HUES6 (cell line): ENCODE results near the gene SMARCB1.

ENCODE experiments used
- H3K27ac ChIP-seq: 2 replicates; pipeline ENCODE4 v1.7.0; 2013; ENCODE audit warnings: low read depth, mild to moderate bottlenecking, low read length, inconsistent platforms
- H3K27me3 ChIP-seq: 2 replicates; pipeline ENCODE4 v1.6.1; 2013; ENCODE audit warnings: low read length; ENCODE audit not compliant: control insufficient read depth, insufficient read depth
- H3K36me3 ChIP-seq: 2 replicates; pipeline ENCODE4 v1.6.1; 2013; ENCODE audit warnings: low read length; ENCODE audit not compliant: control insufficient read depth, insufficient read depth
- H3K4me1 ChIP-seq: 2 replicates; pipeline ENCODE4 v1.6.1; 2013; ENCODE audit warnings: low read length; ENCODE audit not compliant: control insufficient read depth, insufficient read depth
- H3K4me3 ChIP-seq: 2 replicates; pipeline ENCODE4 v1.5.1; 2013; ENCODE audit warnings: low read depth, low read length
- H3K9ac ChIP-seq: one replicate; pipeline ENCODE4 v1.6.1; 2013; ENCODE audit warnings: mild to moderate bottlenecking, low read length
- H3K9me3 ChIP-seq: 2 replicates; pipeline ENCODE4 v1.6.1; 2013; ENCODE audit warnings: low read depth, low read length; ENCODE audit not compliant: control insufficient read depth, insufficient read depth

The SMARCB1 gene

GRCh38 chr22:23773483-23774113, 13.2 kb upstream of the SMARCB1 start:
- Histone ChIP-seq H3K4me1 (peaks cover 24% of the 10 kb centered on the region), H3K4me3 (peak overlapping the region; percentile 73), H3K27me3 (peaks cover 38% of the 10 kb centered on the region), H3K36me3 (no peaks in the 10 kb centered on the region), H3K9ac (no peak overlapping the region), H3K27ac (no peak overlapping the region), H3K9me3 (no peaks in the 10 kb centered on the region)

- Histone ChIP-seq H3K27ac (no peak overlapping the region), H3K4me3 (no peak overlapping the region), H3K9ac (no peak overlapping the region), H3K9me3 (no peaks in the 10 kb centered on the region), H3K27me3 (peaks cover 33% of the 10 kb centered on the region), H3K36me3 (no peaks in the 10 kb centered on the region), H3K4me1 (peaks cover 20% of the 10 kb centered on the region)
Observed at GRCh38 chr22:23774114-23774921, 12.4 kb upstream of the SMARCB1 start.

GRCh38 chr22:23774922-23775436, 11.8 kb upstream of the SMARCB1 start:
- Histone ChIP-seq H3K9ac (no peak overlapping the region), H3K9me3 (no peaks in the 10 kb centered on the region), H3K27ac (no peak overlapping the region), H3K4me1 (peaks cover 16% of the 10 kb centered on the region), H3K4me3 (no peak overlapping the region), H3K27me3 (peaks cover 29% of the 10 kb centered on the region), H3K36me3 (no peaks in the 10 kb centered on the region)

GRCh38 chr22:23775779-23776375, 10.9 kb upstream of the SMARCB1 start:
- Histone ChIP-seq H3K4me3 (no peak overlapping the region), H3K4me1 (peaks cover 16% of the 10 kb centered on the region), H3K27me3 (peaks cover 29% of the 10 kb centered on the region), H3K9me3 (no peaks in the 10 kb centered on the region), H3K36me3 (no peaks in the 10 kb centered on the region), H3K9ac (no peak overlapping the region), H3K27ac (no peak overlapping the region)

- Histone ChIP-seq H3K9ac (peak overlapping the region; percentile 35), H3K9me3 (no peaks in the 10 kb centered on the region), H3K27ac (no peak overlapping the region), H3K36me3 (no peaks in the 10 kb centered on the region), H3K27me3 (peaks cover 28% of the 10 kb centered on the region), H3K4me1 (peaks cover 18% of the 10 kb centered on the region; the same call in 1 of the 2 replicates), H3K4me3 (no peak overlapping the region)
Observed at GRCh38 chr22:23777776-23778576, 8.8 kb upstream of the SMARCB1 start.

GRCh38 chr22:23778577-23778900, 8.2 kb upstream of the SMARCB1 start:
- H3K4me1 ChIP-seq: peaks cover 12% of the 10 kb centered on the region; the same call in 1 of the 2 replicates
- no peaks in the 10 kb centered on the region for H3K36me3 ChIP-seq
- no peaks in the 10 kb centered on the region for H3K9me3 ChIP-seq
- H3K9ac ChIP-seq: peak overlapping the region; percentile 35
- H3K27ac ChIP-seq: no peak overlapping the region
- no peak overlapping the region for H3K4me3 ChIP-seq
- H3K27me3 ChIP-seq: peaks cover 22% of the 10 kb centered on the region

- peaks cover 9% of the 10 kb centered on the region; the same call in 1 of the 2 replicates for H3K4me1 ChIP-seq
- H3K36me3 ChIP-seq: no peaks in the 10 kb centered on the region
- no peak overlapping the region for H3K9ac ChIP-seq
- no peaks in the 10 kb centered on the region for H3K9me3 ChIP-seq
- H3K4me3 ChIP-seq: no peak overlapping the region
- H3K27ac ChIP-seq: no peak overlapping the region
- peaks cover 17% of the 10 kb centered on the region for H3K27me3 ChIP-seq
Observed at GRCh38 chr22:23779083-23779482, 7.7 kb upstream of the SMARCB1 start.

GRCh38 chr22:23779731-23780130, 7.0 kb upstream of the SMARCB1 start:
- Histone ChIP-seq H3K4me1 (peaks cover 9% of the 10 kb centered on the region; the same call in 1 of the 2 replicates), H3K27me3 (peaks cover 10% of the 10 kb centered on the region), H3K4me3 (no peak overlapping the region), H3K27ac (no peak overlapping the region), H3K36me3 (no peaks in the 10 kb centered on the region), H3K9ac (no peak overlapping the region), H3K9me3 (no peaks in the 10 kb centered on the region)

- peaks cover 9% of the 10 kb centered on the region; the same call in 1 of the 2 replicates for H3K4me1 ChIP-seq
- H3K27me3 ChIP-seq: peaks cover 6% of the 10 kb centered on the region
- H3K27ac ChIP-seq: no peak overlapping the region
- H3K9me3 ChIP-seq: no peaks in the 10 kb centered on the region
- H3K9ac ChIP-seq: no peak overlapping the region
- no peak overlapping the region for H3K4me3 ChIP-seq
- no peaks in the 10 kb centered on the region for H3K36me3 ChIP-seq
Observed at GRCh38 chr22:23780146-23780748, 6.5 kb upstream of the SMARCB1 start.

- peaks cover 3% of the 10 kb centered on the region; the same call in 1 of the 2 replicates for H3K27me3 ChIP-seq
- peaks cover 9% of the 10 kb centered on the region; the same call in 1 of the 2 replicates for H3K4me1 ChIP-seq
- H3K4me3 ChIP-seq: no peak overlapping the region
- no peaks in the 10 kb centered on the region for H3K9me3 ChIP-seq
- H3K36me3 ChIP-seq: no peaks in the 10 kb centered on the region
- H3K9ac ChIP-seq: no peak overlapping the region
- no peak overlapping the region for H3K27ac ChIP-seq
Observed at GRCh38 chr22:23781065-23781464, 5.7 kb upstream of the SMARCB1 start.
